ENCODE measurements around the gene EPN3.

DNA sequence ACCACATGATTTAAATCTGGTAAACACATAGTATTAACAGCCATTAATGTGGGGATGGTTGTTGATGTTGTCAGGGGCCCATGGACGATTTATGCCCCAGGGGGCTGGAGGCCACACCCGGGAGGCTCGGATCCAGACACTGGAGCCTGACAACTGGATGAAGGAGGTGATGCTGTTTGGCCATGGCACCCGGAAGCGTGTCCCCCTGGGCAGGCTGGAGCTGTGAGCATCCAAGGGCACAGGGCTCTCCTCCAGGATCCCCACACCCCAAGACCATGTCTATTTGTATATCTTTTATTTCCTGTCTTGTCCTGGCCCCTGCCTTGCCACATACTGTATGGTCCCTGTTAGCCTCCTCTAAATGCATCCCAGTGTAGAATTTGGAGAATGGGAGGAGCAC lies 49.3 kb upstream of the EPN3 start:
- TF ChIP-seq, protein P1, sequence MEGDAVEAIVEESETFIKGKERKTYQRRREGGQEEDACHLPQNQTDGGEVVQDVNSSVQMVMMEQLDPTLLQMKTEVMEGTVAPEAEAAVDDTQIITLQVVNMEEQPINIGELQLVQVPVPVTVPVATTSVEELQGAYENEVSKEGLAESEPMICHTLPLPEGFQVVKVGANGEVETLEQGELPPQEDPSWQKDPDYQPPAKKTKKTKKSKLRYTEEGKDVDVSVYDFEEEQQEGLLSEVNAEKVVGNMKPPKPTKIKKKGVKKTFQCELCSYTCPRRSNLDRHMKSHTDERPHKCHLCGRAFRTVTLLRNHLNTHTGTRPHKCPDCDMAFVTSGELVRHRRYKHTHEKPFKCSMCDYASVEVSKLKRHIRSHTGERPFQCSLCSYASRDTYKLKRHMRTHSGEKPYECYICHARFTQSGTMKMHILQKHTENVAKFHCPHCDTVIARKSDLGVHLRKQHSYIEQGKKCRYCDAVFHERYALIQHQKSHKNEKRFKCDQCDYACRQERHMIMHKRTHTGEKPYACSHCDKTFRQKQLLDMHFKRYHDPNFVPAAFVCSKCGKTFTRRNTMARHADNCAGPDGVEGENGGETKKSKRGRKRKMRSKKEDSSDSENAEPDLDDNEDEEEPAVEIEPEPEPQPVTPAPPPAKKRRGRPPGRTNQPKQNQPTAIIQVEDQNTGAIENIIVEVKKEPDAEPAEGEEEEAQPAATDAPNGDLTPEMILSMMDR (IDR thresholded peaks at IDR 0.05) = no peak
- no peak for TF ChIP-seq POLR2A (IDR thresholded peaks at IDR 0.05)
